HG02981 (cell line): Measurements from ENCODE around the gene CCNB1IP1.
A peak's percentile ranks its signal among the peaks of the same experiment; 100 is the strongest.
"Not testable (repeated sequence)": the region's sequence is repeated elsewhere in the genome, so short reads cannot be mapped to it uniquely, and the experiment has no call there.

Source experiments
- ATAC-seq: cut with Tn5 transposase; IDR thresholded peaks from one replicate; pipeline ENCODE4 v1.9.1; 2021; ENCODE audit warnings: mild to moderate bottlenecking, moderate library complexity; ENCODE audit not compliant: unreplicated experiment

Gene CCNB1IP1

GRCh38 chr14:20332788-20333493, at the start of gene CCNB1IP1:
TSS of gene CCNB1IP1 (minus strand) at chr14:20333279. CDS start at chr14:20316523, 16,756 bp downstream.
- ATAC-seq = peak; percentile 94

- ATAC-seq = no peak
These were observed 49.4 kb upstream of the CCNB1IP1 start for GRCh38 chr14:20382526-20382925.

- no peak for ATAC-seq
These were observed 48.3 kb upstream of the CCNB1IP1 start for GRCh38 chr14:20381341-20381740.

- ATAC-seq = no peak
These were observed 47.6 kb upstream of the CCNB1IP1 start for GRCh38 chr14:20380681-20381080.

GRCh38 chr14:20379743-20380142, 46.7 kb upstream of the CCNB1IP1 start:
- no peak for ATAC-seq

GRCh38 chr14:20377171-20377570, 44.1 kb upstream of the CCNB1IP1 start:
- ATAC-seq = no peak

GRCh38 chr14:20376071-20376588, 43.1 kb upstream of the CCNB1IP1 start:
- no peak for ATAC-seq

GRCh38 chr14:20375471-20375870, 42.4 kb upstream of the CCNB1IP1 start:
- ATAC-seq = no peak

- no peak for ATAC-seq
These were observed 39.7 kb upstream of the CCNB1IP1 start for GRCh38 chr14:20372796-20373195.

- no peak for ATAC-seq
These were observed 32.8 kb upstream of the CCNB1IP1 start for GRCh38 chr14:20365928-20366327.

- ATAC-seq = not testable (repeated sequence)
These were observed 25.4 kb upstream of the CCNB1IP1 start for GRCh38 chr14:20358474-20358873.

- no peak for ATAC-seq
These were observed 23.3 kb upstream of the CCNB1IP1 start for GRCh38 chr14:20356422-20356821.

GRCh38 chr14:20350860-20351259, 17.8 kb upstream of the CCNB1IP1 start:
- no peak for ATAC-seq

GRCh38 chr14:20350282-20350681, 17.2 kb upstream of the CCNB1IP1 start:
- no peak for ATAC-seq

- ATAC-seq = no peak
These were observed 14.7 kb upstream of the CCNB1IP1 start for GRCh38 chr14:20347747-20348146.

- ATAC-seq = no peak
These were observed 13.6 kb upstream of the CCNB1IP1 start for GRCh38 chr14:20346713-20347112.

GRCh38 chr14:20345366-20345765, 12.3 kb upstream of the CCNB1IP1 start:
- no peak for ATAC-seq

GRCh38 chr14:20343862-20344220, 10.8 kb upstream of the CCNB1IP1 start:
- no peak for ATAC-seq

GRCh38 chr14:20343092-20343861, 10.2 kb upstream of the CCNB1IP1 start, which contains the start of gene PARP2:
TSS of gene PARP2 (plus strand) at chr14:20343635. CDS start at chr14:20343642, 7 bp downstream.
- peak; percentile 90 for ATAC-seq

GRCh38 chr14:20341646-20342045, 8.6 kb upstream of the CCNB1IP1 start:
- ATAC-seq = no peak

- not testable (repeated sequence) for ATAC-seq
These were observed 8.0 kb upstream of the CCNB1IP1 start for GRCh38 chr14:20341032-20341431.

GRCh38 chr14:20334017-20334416, 938 bp upstream of the CCNB1IP1 start:
- no peak for ATAC-seq
